HG03342 (cell line): Measurements from ENCODE around the gene FAM9C.
"Not testable (repeated sequence)": the region's sequence is repeated elsewhere in the genome, so short reads cannot be mapped to it uniquely, and the experiment has no call there.

Experiments
- ATAC-seq: cut with Tn5 transposase; IDR thresholded peaks from one replicate; pipeline ENCODE4 v1.9.1; 2021; ENCODE audit warnings: mild to moderate bottlenecking, moderate library complexity; ENCODE audit not compliant: unreplicated experiment

The FAM9C gene

GRCh38 chrX:13043938-13044337, 482 bp downstream of the FAM9C start:
- no peak for ATAC-seq

- ATAC-seq: no peak
These were observed 1.3 kb downstream of the FAM9C start for GRCh38 chrX:13043138-13043537.

- ATAC-seq: no peak
These were observed 7.5 kb downstream of the FAM9C start for GRCh38 chrX:13036896-13037295.

- ATAC-seq: no peak
These were observed 11.2 kb downstream of the FAM9C start for GRCh38 chrX:13033193-13033592.

GRCh38 chrX:13029887-13030771, 14.3 kb downstream of the FAM9C start:
- ATAC-seq: no peak

GRCh38 chrX:13029637-13029886, 14.9 kb downstream of the FAM9C start:
- no peak for ATAC-seq

GRCh38 chrX:13028871-13029636, 15.4 kb downstream of the FAM9C start:
- ATAC-seq: no peak

- no peak for ATAC-seq
These were observed 17.4 kb downstream of the FAM9C start for GRCh38 chrX:13026877-13027652.

- ATAC-seq: no peak
These were observed 19.4 kb downstream of the FAM9C start for GRCh38 chrX:13024986-13025385.

GRCh38 chrX:13023979-13024378, 20.4 kb downstream of the FAM9C start:
- ATAC-seq: no peak

GRCh38 chrX:13023567-13023966, 20.9 kb downstream of the FAM9C start:
- no peak for ATAC-seq

GRCh38 chrX:13022926-13023325, 21.5 kb downstream of the FAM9C start:
- ATAC-seq: peak; percentile 77

- ATAC-seq: not testable (repeated sequence)
These were observed 27.7 kb downstream of the FAM9C start for GRCh38 chrX:13016731-13017130.

GRCh38 chrX:13015536-13016236, 28.7 kb downstream of the FAM9C start:
- no peak for ATAC-seq

- ATAC-seq: peak; percentile 35
These were observed 30.0 kb downstream of the FAM9C start for GRCh38 chrX:13014111-13015096.

GRCh38 chrX:13013363-13014110, 30.9 kb downstream of the FAM9C start:
- ATAC-seq: peak; percentile 91

GRCh38 chrX:13010546-13010945, 33.9 kb downstream of the FAM9C start:
- ATAC-seq: no peak

- ATAC-seq: no peak
These were observed 34.6 kb downstream of the FAM9C start for GRCh38 chrX:13009844-13010243.

GRCh38 chrX:13009273-13009672, 35.1 kb downstream of the FAM9C start:
- ATAC-seq: no peak
